AG04449 (cell line): ENCODE measurements around the gene STRIP1.

Experiments used
- CTCF ChIA-PET: fragments of 350-600 bp; formaldehyde crosslinking; extraction: SDS; loops from one replicate; lab custom pipeline; 2021; ENCODE audit warnings: antibody characterized with exemption; lab: Yijun Ruan, JAX
- POLR2A ChIA-PET: fragments of 400-600, 350-600 bp; formaldehyde crosslinking; extraction: SDS; loops from one replicate; lab custom pipeline; 2020; ENCODE audit warnings: antibody characterized with exemption, inconsistent platforms; lab: Yijun Ruan, JAX
- DNase-seq: peaks from one replicate; pipeline ENCODE4 v3.0.0-alpha.2; 2010; ENCODE audit warnings: low read depth, low spot score
- H3K4me3 ChIP-seq: 2 replicates; pipeline ENCODE4 v1.5.1; 2011; ENCODE audit warnings: low read depth, mild to moderate bottlenecking, control low read depth, low read length
- TF ChIP-seq, protein P1 (sequence below): IDR thresholded peaks from one replicate; pipeline ENCODE4 v1.5.1; 2011; ENCODE audit warnings: mild to moderate bottlenecking, moderate library complexity, low read length, control low read depth, inconsistent platforms; ENCODE audit not compliant: insufficient read depth; ENCODE audit errors: missing control alignments

Gene STRIP1, protein sequence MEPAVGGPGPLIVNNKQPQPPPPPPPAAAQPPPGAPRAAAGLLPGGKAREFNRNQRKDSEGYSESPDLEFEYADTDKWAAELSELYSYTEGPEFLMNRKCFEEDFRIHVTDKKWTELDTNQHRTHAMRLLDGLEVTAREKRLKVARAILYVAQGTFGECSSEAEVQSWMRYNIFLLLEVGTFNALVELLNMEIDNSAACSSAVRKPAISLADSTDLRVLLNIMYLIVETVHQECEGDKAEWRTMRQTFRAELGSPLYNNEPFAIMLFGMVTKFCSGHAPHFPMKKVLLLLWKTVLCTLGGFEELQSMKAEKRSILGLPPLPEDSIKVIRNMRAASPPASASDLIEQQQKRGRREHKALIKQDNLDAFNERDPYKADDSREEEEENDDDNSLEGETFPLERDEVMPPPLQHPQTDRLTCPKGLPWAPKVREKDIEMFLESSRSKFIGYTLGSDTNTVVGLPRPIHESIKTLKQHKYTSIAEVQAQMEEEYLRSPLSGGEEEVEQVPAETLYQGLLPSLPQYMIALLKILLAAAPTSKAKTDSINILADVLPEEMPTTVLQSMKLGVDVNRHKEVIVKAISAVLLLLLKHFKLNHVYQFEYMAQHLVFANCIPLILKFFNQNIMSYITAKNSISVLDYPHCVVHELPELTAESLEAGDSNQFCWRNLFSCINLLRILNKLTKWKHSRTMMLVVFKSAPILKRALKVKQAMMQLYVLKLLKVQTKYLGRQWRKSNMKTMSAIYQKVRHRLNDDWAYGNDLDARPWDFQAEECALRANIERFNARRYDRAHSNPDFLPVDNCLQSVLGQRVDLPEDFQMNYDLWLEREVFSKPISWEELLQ

GRCh38 chr1:110034451-110035235, at the start of gene STRIP1:
Gene STRIP1, plus strand, starts transcription at chr1:110034624. Its CDS starts 14 bp downstream, at chr1:110034638.
- DNase-seq: peak; percentile 78
- peak within 1 kb of the TSS; percentile 84 for H3K4me3 ChIP-seq
- TF ChIP-seq, protein P1, sequence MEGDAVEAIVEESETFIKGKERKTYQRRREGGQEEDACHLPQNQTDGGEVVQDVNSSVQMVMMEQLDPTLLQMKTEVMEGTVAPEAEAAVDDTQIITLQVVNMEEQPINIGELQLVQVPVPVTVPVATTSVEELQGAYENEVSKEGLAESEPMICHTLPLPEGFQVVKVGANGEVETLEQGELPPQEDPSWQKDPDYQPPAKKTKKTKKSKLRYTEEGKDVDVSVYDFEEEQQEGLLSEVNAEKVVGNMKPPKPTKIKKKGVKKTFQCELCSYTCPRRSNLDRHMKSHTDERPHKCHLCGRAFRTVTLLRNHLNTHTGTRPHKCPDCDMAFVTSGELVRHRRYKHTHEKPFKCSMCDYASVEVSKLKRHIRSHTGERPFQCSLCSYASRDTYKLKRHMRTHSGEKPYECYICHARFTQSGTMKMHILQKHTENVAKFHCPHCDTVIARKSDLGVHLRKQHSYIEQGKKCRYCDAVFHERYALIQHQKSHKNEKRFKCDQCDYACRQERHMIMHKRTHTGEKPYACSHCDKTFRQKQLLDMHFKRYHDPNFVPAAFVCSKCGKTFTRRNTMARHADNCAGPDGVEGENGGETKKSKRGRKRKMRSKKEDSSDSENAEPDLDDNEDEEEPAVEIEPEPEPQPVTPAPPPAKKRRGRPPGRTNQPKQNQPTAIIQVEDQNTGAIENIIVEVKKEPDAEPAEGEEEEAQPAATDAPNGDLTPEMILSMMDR: no peak
- POLR2A ChIA-PET: interaction anchor here (0.6 to 2.0 kb wide), 9 partner anchors 11 to 213 kb away, joined by 3 to 15 read pairs (median 4); no protein-coding TSS in a partner anchor
- CTCF ChIA-PET: interaction anchor here (0.6 to 27.2 kb wide), 11 partner anchors 12 to 489 kb away, joined by 3 to 500 read pairs (median 5); no protein-coding TSS in a partner anchor

GRCh38 chr1:109985247-109986053, 49.0 kb upstream of the STRIP1 start:
- ChIA-PET POLR2A (interaction anchor here (0.9 to 1.5 kb wide), 4 partner anchors 19 to 415 kb away, joined by 3 to 18 read pairs (median 6); no protein-coding TSS in a partner anchor), CTCF (interaction anchor here (0.7 to 18.3 kb wide), 46 partner anchors 8 to 453 kb away, joined by 3 to 1425 read pairs (median 8); partner anchors contain the start of gene CSF1)
- H3K4me3 ChIP-seq: peak overlapping the region; percentile 82
- no peak for DNase-seq
- TF ChIP-seq, protein P1: no peak

DNA sequence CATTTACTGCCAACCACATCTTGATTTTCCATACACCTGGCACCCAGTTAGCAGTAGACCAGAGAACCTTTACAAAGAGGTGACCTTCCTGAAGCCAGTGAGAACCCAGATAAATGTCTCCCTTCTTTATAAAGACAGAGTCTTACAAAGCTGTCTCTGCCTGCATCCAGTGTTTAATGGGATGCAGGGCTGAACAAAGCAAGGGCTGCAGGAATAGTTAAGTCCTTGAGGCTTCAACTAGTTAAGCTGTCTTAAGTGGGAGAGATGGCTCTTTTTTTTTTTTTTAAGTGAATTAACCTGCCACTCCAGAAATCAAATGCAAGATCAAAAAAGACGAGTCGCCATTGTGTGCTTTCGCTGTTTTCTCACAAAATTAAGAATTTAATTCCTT, 48.4 kb upstream of the STRIP1 start:
- TF ChIP-seq, protein P1: no peak
- POLR2A ChIA-PET: interaction anchor here (1.4 kb wide), 1 partner anchor 18 kb away, joined by 7 read pairs; no protein-coding TSS in a partner anchor
- peak overlapping the region; percentile 82 for H3K4me3 ChIP-seq
- CTCF ChIA-PET: interaction anchor here (1.0 to 18.3 kb wide), 15 partner anchors 7 to 441 kb away, joined by 3 to 1425 read pairs (median 28); no protein-coding TSS in a partner anchor
- no peak for DNase-seq

GRCh38 chr1:109988349-109988914, 46.0 kb upstream of the STRIP1 start:
- H3K4me3 ChIP-seq: no peak overlapping the region
- ChIA-PET CTCF (interaction anchor here (0.8 to 18.3 kb wide), 4 partner anchors 22 to 348 kb away, joined by 3 to 1425 read pairs (median 30); no protein-coding TSS in a partner anchor), POLR2A (no interaction called here)
- TF ChIP-seq, protein P1: no peak
- DNase-seq: no peak
